Fibroblast of upper back skin (primary cell): ENCODE measurements around the gene FOXQ1.
A peak's percentile ranks its signal among the peaks of the same experiment; 100 is the strongest.

Source experiments
- DNase-seq: peaks from one replicate; pipeline ENCODE4 v3.0.0-alpha.2; 2013

The FOXQ1 gene

GRCh38 chr6:1363729-1364572 is 52.1 kb downstream of the FOXQ1 start:
- DNase-seq: peak; percentile 38
